KMS-11 (cell line): Measurements from ENCODE around the gene AMDHD2.
"Not testable (repeated sequence)": the region's sequence is repeated elsewhere in the genome, so short reads cannot be mapped to it uniquely, and the experiment has no call there.

Experiments used
- H2AFZ ChIP-seq: fragments of 200-600 bp; sonication (generic); 2 replicates; pipeline ENCODE4 v1.6.1; 2016; ENCODE audit warnings: antibody characterized with exemption, mixed run types, low read depth
- H3K27ac ChIP-seq: fragments of 200-600 bp; sonication (generic); 2 replicates; pipeline ENCODE4 v1.6.1; 2016; ENCODE audit warnings: mild to moderate bottlenecking, mixed run types
- H3K27me3 ChIP-seq: fragments of 200-600 bp; sonication (generic); 2 replicates; pipeline ENCODE4 v1.6.1; 2017; ENCODE audit warnings: mild to moderate bottlenecking, low read depth, mixed run types, moderate library complexity; ENCODE audit not compliant: insufficient read depth
- H3K36me3 ChIP-seq: fragments of 200-600 bp; sonication (generic); 2 replicates; pipeline ENCODE4 v1.6.1; 2017; ENCODE audit warnings: mild to moderate bottlenecking, mixed run types; ENCODE audit not compliant: insufficient read depth
- H3K4me1 ChIP-seq: fragments of 200-600 bp; sonication (generic); 2 replicates; pipeline ENCODE4 v1.6.1; 2016; ENCODE audit warnings: mild to moderate bottlenecking, low read depth, mixed run types; ENCODE audit not compliant: poor library complexity, severe bottlenecking
- H3K4me2 ChIP-seq: fragments of 200-600 bp; sonication (generic); 2 replicates; pipeline ENCODE4 v1.7.0; 2016; ENCODE audit warnings: mild to moderate bottlenecking, mixed run types
- H3K4me3 ChIP-seq: fragments of 200-600 bp; sonication (generic); IDR thresholded peaks from 2 replicates; pipeline ENCODE4 v1.6.1; 2017; ENCODE audit warnings: low read depth, low read length, mixed read lengths; ENCODE audit not compliant: insufficient read depth
- H3K79me2 ChIP-seq: fragments of 200-600 bp; sonication (generic); 2 replicates; pipeline ENCODE4 v1.6.1; 2016; ENCODE audit warnings: low read depth, mixed run types; ENCODE audit not compliant: insufficient read depth
- H3K9ac ChIP-seq: fragments of 200-600 bp; sonication (generic); 2 replicates; pipeline ENCODE4 v1.6.1; 2016; ENCODE audit warnings: mild to moderate bottlenecking, mixed run types
- H4K20me1 ChIP-seq: fragments of 200-600 bp; sonication (generic); 2 replicates; pipeline ENCODE4 v1.6.1; 2016; ENCODE audit warnings: mild to moderate bottlenecking, mixed run types; ENCODE audit not compliant: insufficient read depth
- TF ChIP-seq, protein P1 (sequence below): fragments of 200-600 bp; sonication (generic); conservative IDR thresholded peaks from 2 replicates; pipeline ENCODE4 v1.6.1; 2017; ENCODE audit warnings: low read depth, mild to moderate bottlenecking, antibody characterized with exemption, low read length, moderate library complexity, mixed read lengths

AMDHD2 gene

DNA sequence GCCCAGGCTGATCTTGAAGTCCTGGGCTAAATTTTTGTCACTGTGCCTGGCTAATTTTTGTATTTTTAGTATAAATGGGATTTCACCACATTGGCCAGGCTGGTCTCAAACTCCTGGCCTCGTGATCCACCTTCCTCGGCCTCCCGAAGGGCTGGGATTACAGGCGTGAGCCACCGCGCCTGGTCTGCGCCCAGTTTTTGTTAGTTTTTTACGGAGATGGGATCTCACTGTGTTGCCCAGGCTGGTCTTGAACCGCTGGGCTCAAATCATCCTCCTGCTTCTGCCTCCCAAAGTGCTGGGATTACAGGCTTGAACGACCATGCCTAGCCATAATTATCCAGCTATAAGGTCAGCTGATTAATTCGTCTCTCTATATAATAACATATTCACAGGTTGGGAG is 13.7 kb downstream of the AMDHD2 start:
- H4K20me1 ChIP-seq = 0 out of 2 replicates have a peak, but pooled peaks cover 4% of the 10 kb centered on the region
- no peak overlapping the region; the same call in 1 of the 2 replicates for H3K9ac ChIP-seq
- no peaks in the 10 kb centered on the region for H3K36me3 ChIP-seq
- H3K27ac ChIP-seq = no peak overlapping the region
- H3K27me3 ChIP-seq = no peaks in the 10 kb centered on the region
- no peak overlapping the region for H2AFZ ChIP-seq
- TF ChIP-seq, protein P1, sequence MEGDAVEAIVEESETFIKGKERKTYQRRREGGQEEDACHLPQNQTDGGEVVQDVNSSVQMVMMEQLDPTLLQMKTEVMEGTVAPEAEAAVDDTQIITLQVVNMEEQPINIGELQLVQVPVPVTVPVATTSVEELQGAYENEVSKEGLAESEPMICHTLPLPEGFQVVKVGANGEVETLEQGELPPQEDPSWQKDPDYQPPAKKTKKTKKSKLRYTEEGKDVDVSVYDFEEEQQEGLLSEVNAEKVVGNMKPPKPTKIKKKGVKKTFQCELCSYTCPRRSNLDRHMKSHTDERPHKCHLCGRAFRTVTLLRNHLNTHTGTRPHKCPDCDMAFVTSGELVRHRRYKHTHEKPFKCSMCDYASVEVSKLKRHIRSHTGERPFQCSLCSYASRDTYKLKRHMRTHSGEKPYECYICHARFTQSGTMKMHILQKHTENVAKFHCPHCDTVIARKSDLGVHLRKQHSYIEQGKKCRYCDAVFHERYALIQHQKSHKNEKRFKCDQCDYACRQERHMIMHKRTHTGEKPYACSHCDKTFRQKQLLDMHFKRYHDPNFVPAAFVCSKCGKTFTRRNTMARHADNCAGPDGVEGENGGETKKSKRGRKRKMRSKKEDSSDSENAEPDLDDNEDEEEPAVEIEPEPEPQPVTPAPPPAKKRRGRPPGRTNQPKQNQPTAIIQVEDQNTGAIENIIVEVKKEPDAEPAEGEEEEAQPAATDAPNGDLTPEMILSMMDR = no peak
- H3K4me3 ChIP-seq = no peak overlapping the region
- peaks cover 5% of the 10 kb centered on the region for H3K79me2 ChIP-seq
- peaks cover 28% of the 10 kb centered on the region for H3K4me1 ChIP-seq
- no peak overlapping the region; the same call in 1 of the 2 replicates for H3K4me2 ChIP-seq

DNA sequence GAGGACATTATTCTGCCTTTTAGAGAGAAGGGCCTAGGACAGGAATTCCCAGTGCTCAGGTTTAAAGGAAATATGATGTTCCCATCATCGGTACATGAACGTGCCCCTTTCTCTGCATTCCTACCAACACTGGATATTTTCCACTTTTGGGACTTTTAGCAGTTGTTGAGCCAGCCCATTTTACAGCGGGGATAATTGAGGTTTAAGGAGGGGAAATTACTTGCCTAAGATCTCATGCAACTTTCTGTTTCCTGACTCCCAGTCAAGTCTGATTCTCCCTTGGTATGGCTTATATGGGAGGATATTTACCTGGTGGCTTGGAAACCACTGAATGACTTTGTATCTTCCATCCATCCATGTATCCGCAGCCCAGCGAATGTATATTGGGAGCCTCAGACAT is 14.2 kb downstream of the AMDHD2 start:
- H3K36me3 ChIP-seq, H3K4me2 ChIP-seq, H3K4me3 ChIP-seq, H3K27me3 ChIP-seq, H4K20me1 ChIP-seq, H3K9ac ChIP-seq, H3K79me2 ChIP-seq, H3K27ac ChIP-seq, H2AFZ ChIP-seq: not testable (repeated sequence)
- peaks cover 32% of the 10 kb centered on the region for H3K4me1 ChIP-seq

DNA sequence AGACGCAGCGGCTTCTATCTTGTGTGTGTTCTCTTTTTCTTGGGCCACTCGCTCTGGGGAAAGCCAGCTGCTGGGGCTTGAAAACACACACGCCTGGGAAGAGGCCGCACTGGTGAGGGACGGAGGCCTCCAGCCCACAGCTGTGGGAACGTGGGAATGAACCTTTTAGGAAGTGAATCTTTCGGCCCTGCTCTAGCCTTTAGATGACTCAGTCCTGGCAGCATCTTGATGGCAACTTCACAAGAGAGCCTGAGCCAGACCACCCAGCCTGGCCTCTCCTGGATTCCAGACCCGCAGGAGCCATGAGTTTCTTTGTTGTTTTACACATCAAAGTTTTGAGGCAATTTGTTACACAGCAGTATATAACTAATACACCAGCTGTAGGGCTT is 15.4 kb downstream of the AMDHD2 start:
- H3K27me3 ChIP-seq = no peaks in the 10 kb centered on the region
- H3K4me3 ChIP-seq = no peak overlapping the region
- no peaks in the 10 kb centered on the region for H3K36me3 ChIP-seq
- H3K27ac ChIP-seq = no peak overlapping the region
- H3K4me2 ChIP-seq = no peak overlapping the region
- no peak overlapping the region for H3K9ac ChIP-seq
- TF ChIP-seq, protein P1 = no peak
- H2AFZ ChIP-seq = no peak overlapping the region
- H3K4me1 ChIP-seq = peaks cover 37% of the 10 kb centered on the region
- H3K79me2 ChIP-seq = peaks cover 22% of the 10 kb centered on the region
- H4K20me1 ChIP-seq = 0 out of 2 replicates have a peak, but pooled peaks cover 4% of the 10 kb centered on the region

DNA sequence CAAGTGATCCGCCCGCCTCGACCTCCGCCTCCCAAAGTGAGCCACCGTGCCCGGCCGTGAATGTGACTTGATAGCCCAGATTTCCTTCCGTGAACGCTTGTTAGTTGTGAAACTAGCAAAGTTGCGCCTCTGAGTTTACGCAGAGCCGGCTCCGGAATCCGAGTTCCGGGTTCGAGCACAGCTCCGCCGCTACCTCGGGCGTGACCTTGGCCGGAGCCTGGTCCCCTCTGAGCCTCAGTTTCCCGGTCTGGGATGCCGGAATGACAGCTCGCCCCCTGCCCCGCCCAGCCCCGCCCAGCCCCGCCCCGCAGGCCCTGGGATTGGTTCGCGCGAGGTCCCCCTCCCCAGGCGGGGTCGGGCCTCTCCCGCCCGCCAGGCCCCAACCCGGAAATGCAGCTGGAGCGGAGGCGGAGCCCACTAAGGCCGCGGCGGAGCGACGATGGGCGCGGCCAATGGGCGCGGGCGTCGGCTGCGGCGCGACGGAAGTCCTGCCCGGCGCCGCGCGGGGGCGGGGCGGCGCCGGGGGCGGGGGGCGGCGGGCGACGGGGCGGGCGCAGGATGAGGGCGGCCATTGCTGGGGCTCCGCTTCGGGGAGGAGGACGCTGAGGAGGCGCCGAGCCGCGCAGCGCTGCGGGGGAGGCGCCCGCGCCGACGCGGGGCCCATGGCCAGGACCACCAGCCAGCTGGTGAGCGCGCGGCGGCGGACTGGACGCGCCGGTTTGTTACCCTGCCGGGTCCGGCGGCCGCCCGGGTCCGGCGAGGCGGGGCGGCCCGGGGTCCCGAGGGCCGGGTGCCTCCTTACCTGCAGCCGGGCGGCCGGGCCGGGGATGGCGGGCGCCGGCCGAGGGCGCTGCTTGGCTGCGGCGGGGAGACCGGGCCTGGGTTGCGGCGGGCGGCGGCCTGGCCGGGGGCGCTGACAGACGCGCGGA is 17.5 kb downstream of the AMDHD2 start, which contains the start of gene PDPK1:
Gene PDPK1 (plus strand): TSS at position 571 of the 929 bp plus-strand sequence. CDS start 92 bp downstream, at position 663.
- no peaks in the 10 kb centered on the region for H3K36me3 ChIP-seq
- peak within 1 kb of the TSS; percentile 82 for H3K4me2 ChIP-seq
- no peak within 1 kb of the TSS for H3K4me3 ChIP-seq
- peak within 1 kb of the TSS; percentile 35; the same call in 1 of the 2 replicates for H3K9ac ChIP-seq
- H2AFZ ChIP-seq = peak within 1 kb of the TSS; percentile 76
- peaks cover 32% of the 10 kb centered on the region for H3K79me2 ChIP-seq
- TF ChIP-seq, protein P1 = no peak
- no peaks in the 10 kb centered on the region for H3K27me3 ChIP-seq
- peak within 1 kb of the TSS; percentile 35 for H3K27ac ChIP-seq
- peaks cover 29% of the 10 kb centered on the region for H3K4me1 ChIP-seq
- 0 out of 2 replicates have a peak, but pooled peaks cover 4% of the 10 kb centered on the region for H4K20me1 ChIP-seq

DNA sequence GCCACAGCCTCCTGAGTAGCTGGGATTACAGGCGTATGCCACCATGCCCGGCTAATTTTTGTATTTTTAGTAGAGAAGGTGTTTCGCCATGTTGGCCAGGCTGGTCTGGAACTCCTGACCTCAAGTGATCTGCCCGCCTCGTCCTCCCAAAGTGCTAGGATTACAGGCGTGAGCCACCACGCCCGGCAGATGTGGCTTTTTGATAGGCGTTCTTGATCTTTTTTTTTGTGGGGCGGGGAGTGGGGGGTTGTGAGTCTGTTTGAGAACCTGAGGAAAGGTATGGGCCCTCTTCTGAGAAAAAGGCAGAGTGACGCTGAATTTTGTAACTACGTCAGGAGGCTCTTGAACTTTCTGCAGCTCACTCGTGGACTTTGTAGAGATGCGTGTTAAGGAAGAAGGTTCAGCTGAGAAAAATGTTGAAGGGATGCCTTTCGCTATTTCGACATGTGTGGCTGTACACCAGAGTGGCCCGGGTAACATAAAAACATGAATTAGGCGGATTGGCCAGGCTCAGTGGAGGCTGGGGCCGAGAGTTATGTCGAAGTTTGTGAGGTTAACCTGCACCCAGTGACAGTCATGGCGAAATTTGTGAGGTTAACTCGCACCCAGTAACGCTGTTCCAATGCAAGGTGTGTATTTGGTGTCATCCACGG is 19.1 kb downstream of the AMDHD2 start:
- H3K27me3 ChIP-seq, H3K27ac ChIP-seq, H3K4me3 ChIP-seq, H2AFZ ChIP-seq, H3K36me3 ChIP-seq, H4K20me1 ChIP-seq, H3K9ac ChIP-seq: not testable (repeated sequence)
- peaks cover 21% of the 10 kb centered on the region for H3K4me1 ChIP-seq
- peaks cover 41% of the 10 kb centered on the region for H3K79me2 ChIP-seq
- H3K4me2 ChIP-seq = peak overlapping the region; percentile 78

DNA sequence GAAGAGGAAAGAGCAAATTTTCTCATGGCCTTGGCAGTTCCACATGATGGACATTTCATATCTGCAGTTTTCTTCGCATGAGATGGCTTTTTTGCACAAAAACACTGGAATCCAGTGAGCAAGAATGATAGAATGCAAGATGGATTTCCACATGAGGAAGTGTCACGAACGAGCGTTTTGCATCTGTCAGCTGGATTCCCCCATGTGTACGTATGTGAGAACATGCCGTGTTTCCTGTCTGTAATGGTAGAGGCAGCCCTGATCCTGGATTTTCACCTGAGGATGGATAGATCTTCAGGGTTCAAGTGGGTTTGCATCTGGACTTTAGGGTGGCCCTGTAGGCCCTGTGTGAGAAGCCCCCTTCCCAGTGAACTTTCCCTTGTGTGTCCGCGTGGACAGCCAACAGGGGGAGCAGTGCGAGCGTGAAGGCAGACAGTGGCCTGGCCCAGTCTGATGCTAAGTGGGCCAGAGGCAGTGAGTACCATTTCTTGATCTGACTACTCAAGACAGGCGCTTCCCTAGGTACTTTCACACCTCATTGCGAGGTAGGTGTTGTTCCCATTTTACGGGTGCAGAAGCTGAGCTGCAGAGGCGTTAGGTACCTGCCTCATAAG is 19.8 kb downstream of the AMDHD2 start:
- not testable (repeated sequence) for H3K36me3 ChIP-seq, H3K4me2 ChIP-seq

DNA sequence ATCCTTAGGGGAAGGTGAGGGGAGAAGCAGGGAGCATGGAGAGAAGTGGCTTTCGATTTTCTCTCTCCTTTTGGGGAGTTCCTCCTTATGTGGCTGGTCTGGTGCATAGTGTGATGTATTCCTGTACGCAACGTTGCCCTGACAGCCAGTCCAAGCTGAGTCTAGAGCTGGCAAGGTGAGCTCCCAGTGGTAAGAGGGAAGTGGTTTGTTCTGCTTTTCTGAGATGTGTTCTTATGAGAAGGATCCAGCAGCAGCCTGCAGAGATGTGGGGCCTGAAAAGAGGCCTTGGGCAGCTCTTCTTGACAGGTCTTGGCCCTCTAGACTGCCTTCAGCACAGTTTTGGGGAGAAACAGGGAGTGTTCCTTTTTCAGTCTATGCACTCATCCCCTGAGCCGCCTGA is 20.7 kb downstream of the AMDHD2 start:
- not testable (repeated sequence) for H3K4me3 ChIP-seq, H3K4me2 ChIP-seq, H4K20me1 ChIP-seq, H3K27ac ChIP-seq, H3K9ac ChIP-seq, H2AFZ ChIP-seq, H3K27me3 ChIP-seq, H3K36me3 ChIP-seq
- Histone ChIP-seq H3K4me1 (peaks cover 21% of the 10 kb centered on the region), H3K79me2 (peaks cover 57% of the 10 kb centered on the region)

More for the DNA sequence above, 19.8 kb downstream of the AMDHD2 start:
- H3K4me3 ChIP-seq, H3K27me3 ChIP-seq, H4K20me1 ChIP-seq, H2AFZ ChIP-seq, H3K27ac ChIP-seq, H3K9ac ChIP-seq: not testable (repeated sequence)
- H3K4me1 ChIP-seq = peaks cover 21% of the 10 kb centered on the region
- H3K79me2 ChIP-seq = peaks cover 47% of the 10 kb centered on the region
